HCT116 (cell line): ENCODE results near the gene CHMP4B. TPM values are rescaled to one million over a fixed set of nuclear protein-coding genes. Genes with fewer than 3 reads are reported as not detected.

ENCODE experiments used
- ATAC-seq: fragments of 200-7000 bp; cut with Tn5 transposase; 2 replicates; pipeline ENCODE4 v1.9.1; 2020; ENCODE audit warnings: mild to moderate bottlenecking, moderate library complexity
- BruUV-seq: library from RNA; stranded (reverse); fragments of 400-500 nt; replicated peaks from 2 replicates; lab custom pipeline; 2021; lab: Mats Ljungman, UMichigan
- CTCF ChIA-PET: fragments of 300-600 bp; sonication (Branson Sonifier 250); formaldehyde crosslinking; loops from one replicate; lab custom pipeline; 2021; ENCODE audit warnings: antibody characterized with exemption; lab: Charles Lee
- POLR2A ChIA-PET: fragments of 300-600, 350-600 bp; sonication (Branson Sonifier 250); formaldehyde crosslinking; loops from one replicate; lab custom pipeline; 2021; ENCODE audit warnings: antibody characterized with exemption; lab: Charles Lee
- RAD21 ChIA-PET, 2 experiments: fragments of 300-600 bp; sonication (Branson Sonifier 250); formaldehyde crosslinking; loops; one replicate each; lab custom pipeline; 2023; ENCODE audit warnings: low total read pairs in 2 of 2; ENCODE audit not compliant: uncharacterized antibody in 2 of 2, unreplicated experiment in 2 of 2, low non-redundant PET in 1 of 2; lab: Charles Lee
- DNase-seq: peaks from one replicate; pipeline ENCODE4 v3.0.0-alpha.2; 2010; ENCODE audit warnings: low read depth, low spot score
- H2AFZ ChIP-seq: fragments of 200-600 bp; shearing (Covaris generic), sonication (generic); 2 replicates; pipeline ENCODE4 v1.6.1; 2017; ENCODE audit warnings: low read depth, mixed run types, mixed read lengths, antibody characterized with exemption, low read length; ENCODE audit not compliant: poor library complexity, severe bottlenecking
- H3K27ac ChIP-seq: 2 replicates; pipeline ENCODE4 v1.5.1; 2012; ENCODE audit warnings: low read depth, low read length
- H3K27me3 ChIP-seq: fragments of 200-600 bp; sonication (generic); 2 replicates; pipeline ENCODE4 v1.6.1; 2016; ENCODE audit warnings: mixed run types, low read length, mixed read lengths; ENCODE audit not compliant: insufficient read depth
- H3K36me3 ChIP-seq, 2 experiments: fragments of 200-500 bp in 1 of 2; fragments of 200-600 bp in 1 of 2; sonication (Bioruptor generic) in 1 of 2; sonication (generic) in 1 of 2; 2 replicates each; pipeline versions ENCODE4 v1.5.1 to v1.6.1; 2014 to 2016; ENCODE audit warnings: low read length in 2 of 2, inconsistent platforms in 1 of 2, mixed read lengths in 1 of 2, mixed run types in 1 of 2; ENCODE audit not compliant: insufficient read depth in 2 of 2, control insufficient read depth in 1 of 2
- H3K4me1 ChIP-seq, 2 experiments: fragments of 200-600 bp in 1 of 2; sonication (generic) in 1 of 2; 2 replicates each; pipeline versions ENCODE4 v1.5.1 to v1.6.1; 2012 to 2017; ENCODE audit warnings: low read length in 2 of 2, inconsistent platforms in 1 of 2, mild to moderate bottlenecking in 1 of 2, mixed read lengths in 1 of 2, mixed run types in 1 of 2, moderate library complexity in 1 of 2; ENCODE audit not compliant: insufficient read depth in 2 of 2, control insufficient read depth in 1 of 2
- H3K4me2 ChIP-seq: fragments of 200-600 bp; sonication (generic); 2 replicates; pipeline ENCODE4 v1.6.1; 2017; ENCODE audit warnings: mixed run types, low read length, mixed read lengths
- H3K4me3 ChIP-seq, 2 experiments: fragments of 200-600 bp in 1 of 2; sonication (generic) in 1 of 2; replicated peaks in 1 of 2; 2 replicates each; pipeline ENCODE4 v1.5.1; 2011 to 2016; ENCODE audit warnings: low read length in 2 of 2, control low read depth in 1 of 2, low read depth in 1 of 2, mild to moderate bottlenecking in 1 of 2, mixed read lengths in 1 of 2, mixed run types in 1 of 2
- H3K79me2 ChIP-seq: fragments of 200-600 bp; sonication (generic); 2 replicates; pipeline ENCODE4 v1.6.1; 2017; ENCODE audit warnings: mild to moderate bottlenecking, mixed run types, low read length, moderate library complexity, mixed read lengths; ENCODE audit not compliant: insufficient read depth
- H3K9ac ChIP-seq: fragments of 200-600 bp; sonication (generic); 2 replicates; pipeline ENCODE4 v1.6.1; 2016; ENCODE audit warnings: low read length, mixed read lengths
- H3K9me2 ChIP-seq: fragments of 200-600 bp; sonication (generic), shearing (Covaris generic); 2 replicates; pipeline ENCODE4 v1.6.1; 2017; ENCODE audit warnings: mixed run types, mild to moderate bottlenecking, moderate library complexity; ENCODE audit not compliant: insufficient read depth
- H3K9me3 ChIP-seq, 2 experiments: fragments of 200-500 bp in 1 of 2; fragments of 200-600 bp in 1 of 2; sonication (Bioruptor generic) in 1 of 2; sonication (generic) in 1 of 2; 2 replicates each; pipeline ENCODE4 v1.6.1; 2014 to 2017; ENCODE audit warnings: low read length in 2 of 2, mixed read lengths in 2 of 2, inconsistent platforms in 1 of 2, low read depth in 1 of 2, mild to moderate bottlenecking in 1 of 2, mixed run types in 1 of 2, moderate library complexity in 1 of 2; ENCODE audit not compliant: control insufficient read depth in 1 of 2, insufficient read depth in 1 of 2
- H4K20me1 ChIP-seq: fragments of 200-600 bp; sonication (generic), shearing (Covaris generic); 2 replicates; pipeline ENCODE4 v1.6.1; 2017; ENCODE audit warnings: mixed run types, mild to moderate bottlenecking, moderate library complexity; ENCODE audit not compliant: insufficient read depth
- CEBPB ChIP-seq: IDR thresholded peaks from 2 replicates; pipeline ENCODE4 v1.6.1; 2012; ENCODE audit warnings: low read depth
- FOSL1 ChIP-seq: IDR thresholded peaks from 2 replicates; pipeline ENCODE4 v1.6.1; 2012; ENCODE audit warnings: low read depth
- REST ChIP-seq: IDR thresholded peaks from 2 replicates; pipeline ENCODE4 v1.6.1; 2012; ENCODE audit warnings: low read depth
- SIN3A ChIP-seq: IDR thresholded peaks from 2 replicates; pipeline ENCODE4 v1.6.1; 2012; ENCODE audit warnings: low read depth
- intact Hi-C: fragments of 100-400 bp; cut with micrococcal nuclease; formaldehyde crosslinking; loops from 2 replicates; pipeline ENCODE4 v1.10.0; 2022
- total RNA-seq: library from RNA; stranded (reverse); gene quantifications from one replicate; pipeline ENCODE4 v1.2.1, GENCODE V29; 2021; ENCODE audit not compliant: unreplicated experiment
- TF ChIP-seq, protein P1 (sequence below), 3 experiments: fragments of 200-600 bp in 1 of 3; sonication (generic) in 1 of 3; IDR thresholded peaks in 2 of 3; conservative IDR thresholded peaks in 1 of 3; 2 replicates each; pipeline ENCODE4 v1.5.1; 2012 to 2017; ENCODE audit warnings: low read depth in 2 of 3, low read length in 2 of 3, antibody characterized with exemption in 1 of 3, borderline replicate concordance in 1 of 3, control low read depth in 1 of 3, mild to moderate bottlenecking in 1 of 3, mixed read lengths in 1 of 3, mixed run types in 1 of 3, moderate library complexity in 1 of 3; ENCODE audit not compliant: insufficient read depth in 1 of 3

CHMP4B gene
- total RNA-seq, 1 experiment from 2014 or later, result 56.9 TPM

DNA sequence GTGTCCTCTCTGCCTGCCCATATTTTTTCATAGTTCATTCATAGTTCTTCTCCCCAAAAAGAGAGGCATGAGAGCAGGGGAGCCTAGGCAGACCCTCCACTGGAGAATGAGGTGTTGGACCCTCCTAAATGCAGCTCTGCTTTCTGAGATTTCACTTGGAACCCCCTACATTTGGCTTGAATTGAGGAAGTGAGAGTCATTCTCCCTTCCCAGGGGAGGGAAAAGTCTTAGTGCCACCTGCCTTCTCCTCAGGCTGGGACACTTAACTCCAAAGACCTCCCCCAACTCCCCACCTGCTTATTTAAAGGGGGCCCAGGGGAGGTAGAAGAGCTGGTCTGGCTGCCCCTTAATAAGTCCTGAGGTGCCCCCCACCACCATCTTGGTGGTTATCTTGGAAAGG lies 78.2 kb downstream of the CHMP4B start:
- no peak overlapping the region for H3K4me3 ChIP-seq

GRCh38 chr20:33890557-33890956 lies 79.4 kb downstream of the CHMP4B start:
- no peak overlapping the region for H2AFZ ChIP-seq
- no peaks in the 10 kb centered on the region for H3K9me3 ChIP-seq
- H4K20me1 ChIP-seq, result no peaks in the 10 kb centered on the region
- H3K79me2 ChIP-seq, result no peaks in the 10 kb centered on the region
- 0 out of 2 replicates have a peak, but pooled peaks cover 3% of the 10 kb centered on the region for H3K27me3 ChIP-seq
- ChIA-PET CTCF (no interaction called here), POLR2A (no interaction called here), RAD21 (no interaction called here)
- no peaks in the 10 kb centered on the region for H3K4me1 ChIP-seq
- H3K9ac ChIP-seq, result no peak overlapping the region
- DNase-seq, result no peak
- TF ChIP-seq, protein P1, sequence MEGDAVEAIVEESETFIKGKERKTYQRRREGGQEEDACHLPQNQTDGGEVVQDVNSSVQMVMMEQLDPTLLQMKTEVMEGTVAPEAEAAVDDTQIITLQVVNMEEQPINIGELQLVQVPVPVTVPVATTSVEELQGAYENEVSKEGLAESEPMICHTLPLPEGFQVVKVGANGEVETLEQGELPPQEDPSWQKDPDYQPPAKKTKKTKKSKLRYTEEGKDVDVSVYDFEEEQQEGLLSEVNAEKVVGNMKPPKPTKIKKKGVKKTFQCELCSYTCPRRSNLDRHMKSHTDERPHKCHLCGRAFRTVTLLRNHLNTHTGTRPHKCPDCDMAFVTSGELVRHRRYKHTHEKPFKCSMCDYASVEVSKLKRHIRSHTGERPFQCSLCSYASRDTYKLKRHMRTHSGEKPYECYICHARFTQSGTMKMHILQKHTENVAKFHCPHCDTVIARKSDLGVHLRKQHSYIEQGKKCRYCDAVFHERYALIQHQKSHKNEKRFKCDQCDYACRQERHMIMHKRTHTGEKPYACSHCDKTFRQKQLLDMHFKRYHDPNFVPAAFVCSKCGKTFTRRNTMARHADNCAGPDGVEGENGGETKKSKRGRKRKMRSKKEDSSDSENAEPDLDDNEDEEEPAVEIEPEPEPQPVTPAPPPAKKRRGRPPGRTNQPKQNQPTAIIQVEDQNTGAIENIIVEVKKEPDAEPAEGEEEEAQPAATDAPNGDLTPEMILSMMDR (IDR thresholded peaks at IDR 0.05 in 2 of 3, conservative IDR thresholded peaks at IDR 0.05 in 1 of 3; ENCODE audit: borderline replicate concordance in 1 of 3, insufficient read depth in 1 of 3, low read depth in 2 of 3, low read length in 2 of 3), result no peak
- no peak for TF ChIP-seq REST
- TF ChIP-seq CEBPB, result no peak
- TF ChIP-seq SIN3A, result no peak
- H3K27ac ChIP-seq, result no peak overlapping the region
- ATAC-seq, result no peak
- no peaks in the 10 kb centered on the region for H3K36me3 ChIP-seq
- H3K4me2 ChIP-seq, result no peak overlapping the region
- intact Hi-C loops, result no loop called here
- no peak overlapping the region for H3K4me3 ChIP-seq
- BruUV-seq, result no TSS peak
- H3K9me2 ChIP-seq, result no peaks in the 10 kb centered on the region

More for the DNA sequence above, 78.2 kb downstream of the CHMP4B start:
- no peaks in the 10 kb centered on the region for H3K9me3 ChIP-seq
- H3K9ac ChIP-seq, result no peak overlapping the region
- TF ChIP-seq FOSL1, result no peak
- TF ChIP-seq, all 23 proteins: peak for 0
- H3K9me2 ChIP-seq, result no peaks in the 10 kb centered on the region
- no peak overlapping the region for H3K27ac ChIP-seq
- H4K20me1 ChIP-seq, result no peaks in the 10 kb centered on the region
- BruUV-seq, result no TSS peak
- DNase-seq (no peak), ATAC-seq (no peak)
- no peaks in the 10 kb centered on the region for H3K36me3 ChIP-seq
- H3K27me3 ChIP-seq, result no peaks in the 10 kb centered on the region
- ChIA-PET RAD21 (no interaction called here), POLR2A (no interaction called here), CTCF (interaction anchor here (2.0 kb wide), 1 partner anchor 8 kb away, joined by 6 read pairs; no protein-coding TSS in a partner anchor)
- no peak overlapping the region for H3K4me2 ChIP-seq
- H2AFZ ChIP-seq, result no peak overlapping the region
- intact Hi-C loops, result no loop called here
- no peaks in the 10 kb centered on the region for H3K4me1 ChIP-seq
- H3K79me2 ChIP-seq, result no peaks in the 10 kb centered on the region
